Skeletal muscle tissue (tissue), 4 donors: Measurements from ENCODE around the gene CFAP161. TPM values are rescaled to one million over a fixed set of nuclear protein-coding genes. Genes with fewer than 3 reads are reported as not detected.

Source experiments
- H3K27ac ChIP-seq: one replicate; pipeline ENCODE4 v1.7.0; 2013; ENCODE audit warnings: mild to moderate bottlenecking, low read depth, low read length, inconsistent platforms
- H3K27me3 ChIP-seq, 3 donors: one replicate each; pipeline ENCODE4 v1.7.0; 2013; ENCODE audit warnings: low read length in 3 of 3; ENCODE audit not compliant: control insufficient read depth in 3 of 3, insufficient read depth in 3 of 3
- H3K36me3 ChIP-seq, 3 donors: one replicate each; pipeline ENCODE4 v1.7.0; 2013; ENCODE audit warnings: low read length in 3 of 3; ENCODE audit not compliant: control insufficient read depth in 3 of 3, insufficient read depth in 3 of 3
- H3K4me1 ChIP-seq, 3 donors: one replicate each; pipeline ENCODE4 v1.7.0; 2013; ENCODE audit warnings: low read length in 3 of 3, mild to moderate bottlenecking in 3 of 3; ENCODE audit not compliant: control insufficient read depth in 3 of 3, insufficient read depth in 3 of 3
- H3K4me3 ChIP-seq, 3 donors: one replicate each; pipeline ENCODE4 v1.7.0; 2013; ENCODE audit warnings: low read length in 3 of 3
- H3K9ac ChIP-seq, 3 donors: one replicate each; pipeline ENCODE4 v1.7.0; 2013; ENCODE audit warnings: low read length in 3 of 3, mild to moderate bottlenecking in 3 of 3, moderate library complexity in 2 of 3, low read depth in 1 of 3
- H3K9me3 ChIP-seq, 3 donors: one replicate each; pipeline ENCODE4 v1.7.0; 2013; ENCODE audit warnings: low read length in 3 of 3; ENCODE audit not compliant: control insufficient read depth in 3 of 3
- total RNA-seq: library from RNA; depleted of rRNA; stranded (reverse); fragments of >200 nt; gene quantifications from one replicate; pipeline ENCODE4 v1.2.3, GENCODE V29; 2014
- donor health status: Osteomylitis.

CFAP161 gene
- total RNA-seq, 1 donor from 2014 or later = 5.7 TPM

GRCh38 chr15:81106560-81106959, 27.5 kb upstream of the CFAP161 start:
- H3K9ac ChIP-seq = no peak overlapping the region
- no peaks in the 10 kb centered on the region for H3K27me3 ChIP-seq
- no peaks in the 10 kb centered on the region for H3K9me3 ChIP-seq
- H3K27ac ChIP-seq = no peak overlapping the region
- H3K4me1 ChIP-seq = no peaks in the 10 kb centered on the region
- no peaks in the 10 kb centered on the region for H3K36me3 ChIP-seq
- H3K4me3 ChIP-seq = no peak overlapping the region

- Histone ChIP-seq H3K36me3 (no peaks in the 10 kb centered on the region), H3K9me3 (no peaks in the 10 kb centered on the region), H3K9ac (no peak overlapping the region), H3K4me1 (no peaks in the 10 kb centered on the region), H3K4me3 (no peak overlapping the region), H3K27ac (no peak overlapping the region), H3K27me3 (no peaks in the 10 kb centered on the region)
Observed at GRCh38 chr15:81107889-81108288, 26.2 kb upstream of the CFAP161 start.

- Histone ChIP-seq H3K4me3 (no peak overlapping the region), H3K36me3 (no peaks in the 10 kb centered on the region), H3K9me3 (no peaks in the 10 kb centered on the region), H3K27me3 (peaks cover 0 to 1% (median 0%) of the 10 kb centered on the region in 3 donors), H3K9ac (no peak overlapping the region), H3K27ac (no peak overlapping the region), H3K4me1 (no peaks in the 10 kb centered on the region)
Observed at GRCh38 chr15:81108427-81108826, 25.6 kb upstream of the CFAP161 start.

GRCh38 chr15:81111018-81111417, 23.1 kb upstream of the CFAP161 start:
- Histone ChIP-seq H3K27ac (no peak overlapping the region), H3K36me3 (no peaks in the 10 kb centered on the region), H3K27me3 (peaks cover 0 to 2% (median 0%) of the 10 kb centered on the region in 3 donors), H3K9ac (no peak overlapping the region), H3K4me1 (no peaks in the 10 kb centered on the region), H3K9me3 (no peaks in the 10 kb centered on the region), H3K4me3 (no peak overlapping the region)

DNA sequence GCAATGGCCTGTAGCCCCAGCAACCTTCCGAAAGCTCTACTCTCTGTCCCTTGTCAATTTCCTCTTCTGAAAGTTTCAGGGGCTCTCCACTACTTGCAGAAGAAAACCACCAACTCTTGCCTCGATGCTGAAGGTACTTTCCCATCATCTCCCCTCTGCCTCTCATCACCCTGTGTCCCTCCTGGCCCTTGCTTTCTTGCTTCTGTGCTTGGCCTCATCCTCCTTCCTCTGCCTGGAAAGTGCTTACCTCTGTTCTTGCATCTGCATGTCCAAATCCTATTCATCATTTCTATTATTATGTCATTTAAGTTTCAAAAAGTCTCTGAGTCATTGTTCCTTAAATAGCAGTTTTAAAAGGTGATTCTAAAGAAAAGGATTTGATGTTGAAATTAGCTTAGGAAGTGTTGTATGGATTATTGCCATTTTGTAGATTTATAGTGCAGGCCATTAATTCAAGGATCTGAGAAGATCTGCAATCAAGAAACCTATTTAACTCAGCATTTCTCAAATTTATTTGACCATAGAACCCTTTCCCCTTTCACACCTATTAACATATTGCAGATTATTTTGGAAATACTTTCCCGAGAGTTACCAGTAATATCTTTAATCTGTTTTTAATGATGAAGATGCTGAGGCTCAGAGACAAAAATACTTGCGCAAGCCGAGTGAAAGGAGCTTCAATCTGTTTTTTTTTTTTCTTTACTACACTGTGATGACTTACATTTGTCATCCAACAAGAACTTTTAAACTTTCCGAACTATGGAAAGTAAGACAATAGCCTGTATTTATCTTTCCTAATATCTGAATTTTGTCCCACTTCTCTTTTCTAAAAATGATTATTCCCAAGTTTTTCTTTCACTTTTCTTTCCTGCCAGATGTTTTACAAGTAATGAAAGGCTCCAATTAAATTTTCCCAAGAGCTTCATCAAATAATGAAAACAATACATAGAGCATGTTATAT, 22.3 kb upstream of the CFAP161 start:
- Histone ChIP-seq H3K27ac (no peak overlapping the region), H3K4me1 (no peaks in the 10 kb centered on the region)

GRCh38 chr15:81113204-81113657, 20.8 kb upstream of the CFAP161 start:
- Histone ChIP-seq H3K9ac (no peak overlapping the region), H3K27ac (no peak overlapping the region), H3K36me3 (no peaks in the 10 kb centered on the region), H3K4me1 (no peaks in the 10 kb centered on the region), H3K4me3 (no peak overlapping the region), H3K27me3 (peaks cover 2 to 8% (median 6%) of the 10 kb centered on the region in 3 donors), H3K9me3 (no peaks in the 10 kb centered on the region)

More for the DNA sequence above, 22.3 kb upstream of the CFAP161 start:
- Histone ChIP-seq H3K27me3 (peaks cover 0 to 2% (median 0%) of the 10 kb centered on the region in 3 donors), H3K4me3 (no peak overlapping the region), H3K9ac (no peak overlapping the region), H3K36me3 (no peaks in the 10 kb centered on the region), H3K9me3 (no peaks in the 10 kb centered on the region)

GRCh38 chr15:81113861-81114291, 20.2 kb upstream of the CFAP161 start:
- no peaks in the 10 kb centered on the region for H3K36me3 ChIP-seq
- H3K4me3 ChIP-seq = no peak overlapping the region
- H3K9ac ChIP-seq = no peak overlapping the region
- H3K27me3 ChIP-seq = peaks cover 7 to 11% (median 8%) of the 10 kb centered on the region in 3 donors
- no peaks in the 10 kb centered on the region for H3K9me3 ChIP-seq
- no peak overlapping the region for H3K27ac ChIP-seq
- no peaks in the 10 kb centered on the region for H3K4me1 ChIP-seq

DNA sequence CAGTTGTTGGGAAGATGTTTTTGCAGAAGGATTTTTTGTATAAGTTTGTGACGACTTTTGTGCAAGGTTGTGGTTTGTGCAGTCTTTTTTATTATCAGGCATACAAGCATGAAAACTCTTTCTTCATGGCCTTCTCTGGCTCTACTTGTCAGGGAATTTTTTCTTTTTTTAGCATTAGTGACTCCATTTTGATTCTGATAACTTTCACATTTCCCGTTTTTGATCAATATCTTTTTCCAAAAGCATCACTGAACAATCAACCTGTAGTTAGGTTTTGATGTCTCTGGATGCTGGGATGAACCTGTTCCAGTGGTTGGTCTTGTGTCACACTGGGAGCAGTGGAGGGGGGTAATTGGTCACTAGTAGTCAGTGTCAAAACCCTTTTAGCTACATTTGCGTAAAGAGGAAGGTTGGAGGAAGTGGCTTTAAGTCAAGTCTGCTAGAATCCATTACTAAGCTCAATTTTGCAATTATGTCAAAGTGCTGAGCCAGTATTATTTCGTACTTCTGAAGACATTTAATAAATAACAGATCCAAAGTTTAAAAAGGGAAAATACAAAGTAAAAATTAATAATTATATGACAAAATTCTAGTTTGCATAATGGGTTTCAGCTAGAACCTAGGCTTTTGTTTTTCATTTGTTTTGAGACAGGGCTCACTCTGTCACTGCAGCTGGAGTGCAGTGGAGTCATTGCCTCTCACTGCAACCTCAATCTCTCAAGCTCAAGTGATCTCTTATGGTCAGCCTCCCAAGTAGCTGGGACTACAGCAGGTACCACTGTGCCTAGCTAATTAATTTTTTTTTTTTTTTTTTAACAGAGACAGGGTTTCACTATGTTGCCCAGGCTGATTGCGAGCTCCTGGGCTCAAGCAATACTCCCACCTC, 18.8 kb upstream of the CFAP161 start:
- H3K9me3 ChIP-seq = no peaks in the 10 kb centered on the region
- no peak overlapping the region for H3K9ac ChIP-seq
- no peak overlapping the region for H3K4me3 ChIP-seq
- H3K4me1 ChIP-seq = no peaks in the 10 kb centered on the region
- H3K27ac ChIP-seq = no peak overlapping the region
- H3K36me3 ChIP-seq = no peaks in the 10 kb centered on the region
- H3K27me3 ChIP-seq = peaks cover 8 to 13% (median 10%) of the 10 kb centered on the region in 3 donors

GRCh38 chr15:81117136-81117535, 16.9 kb upstream of the CFAP161 start:
- Histone ChIP-seq H3K4me3 (no peak overlapping the region), H3K27ac (no peak overlapping the region), H3K9ac (no peak overlapping the region), H3K4me1 (no peaks in the 10 kb centered on the region), H3K36me3 (no peaks in the 10 kb centered on the region), H3K27me3 (peaks cover 8 to 13% (median 10%) of the 10 kb centered on the region in 3 donors), H3K9me3 (no peaks in the 10 kb centered on the region)
